K562 (cell line): ENCODE data around the gene CALM3. TPM values are rescaled to one million over a fixed set of nuclear protein-coding genes. Genes with fewer than 3 reads are reported as not detected.

ENCODE experiments used
- ATF4 ChIP-seq: fragments of 450-650 bp; formaldehyde crosslinking; IDR thresholded peaks from 2 replicates; pipeline ENCODE4 v1.4.0; 2022; ENCODE audit warnings: mild to moderate bottlenecking, moderate library complexity
- EP300 ChIP-seq: IDR thresholded peaks from 2 replicates; pipeline ENCODE4 v1.6.1; 2012; ENCODE audit warnings: low read length, improper control_type of control experiment
- FOXK1 ChIP-seq: sonication (generic); formaldehyde crosslinking; IDR thresholded peaks from 2 replicates; pipeline ENCODE4 v1.8.0; 2022; ENCODE audit warnings: missing genetic modification reagents, mild to moderate bottlenecking, borderline replicate concordance
- HCFC1 ChIP-seq: IDR thresholded peaks from 2 replicates; pipeline ENCODE4 v1.6.1; 2012; ENCODE audit warnings: low read depth, low read length, improper control_type of control experiment
- IRF2 ChIP-seq: sonication (generic); formaldehyde crosslinking; IDR thresholded peaks from 2 replicates; pipeline ENCODE4 v1.8.1; 2022; ENCODE audit warnings: mild to moderate bottlenecking, missing genetic modification reagents
- POLR3G ChIP-seq: IDR thresholded peaks from 2 replicates; pipeline ENCODE4 v1.6.1; 2011; ENCODE audit not compliant: insufficient read length, insufficient replicate concordance; ENCODE audit errors: extremely low read depth
- RBFOX2 ChIP-seq: fragments of 200-400 bp; formaldehyde crosslinking; IDR thresholded peaks from 2 replicates; pipeline ENCODE4 v1.6.1; 2017; ENCODE audit warnings: low read depth, mild to moderate bottlenecking, low read length, moderate library complexity
- SMARCE1 ChIP-seq: fragments of 450-650 bp; IDR thresholded peaks from 2 replicates; pipeline ENCODE4 v1.7.1; 2016; ENCODE audit warnings: mild to moderate bottlenecking
- SREBF2 ChIP-seq: sonication (generic); formaldehyde crosslinking; IDR thresholded peaks from 2 replicates; pipeline ENCODE4 v1.4.0; 2020; ENCODE audit warnings: mild to moderate bottlenecking, missing genetic modification reagents
- STAT5A ChIP-seq: IDR thresholded peaks from 2 replicates; pipeline ENCODE4 v1.6.1; 2012; ENCODE audit warnings: low read length, inconsistent platforms, borderline replicate concordance
- TCF3 ChIP-seq: sonication (generic); formaldehyde crosslinking; IDR thresholded peaks from 2 replicates; pipeline ENCODE4 v1.4.0; 2020; ENCODE audit warnings: mild to moderate bottlenecking, missing genetic modification reagents
- THAP7 ChIP-seq: fragments of 250-450 bp; sonication (Bioruptor Pico); IDR thresholded peaks from 2 replicates; pipeline ENCODE4 v1.5.0; 2021
- ZBTB11 ChIP-seq, 3 experiments: fragments of 200-800 bp in 1 of 3; fragments of 250-450 bp in 1 of 3; fragments of 450-650 bp in 1 of 3; sonication (Bioruptor Pico) in 1 of 3; sonication (Bioruptor generic) in 1 of 3; formaldehyde crosslinking in 1 of 3; IDR thresholded peaks; 2 replicates each; pipeline versions ENCODE4 v1.6.1 to v1.8.0; 2016 to 2022; ENCODE audit warnings: mild to moderate bottlenecking in 2 of 3, missing genetic modification characterization in 2 of 3, missing compliant biosample characterization in 1 of 3, moderate library complexity in 1 of 3
- ZBTB17 ChIP-seq: fragments of 450-650 bp; formaldehyde crosslinking; IDR thresholded peaks from 2 replicates; pipeline ENCODE4 v1.4.0; 2020; ENCODE audit warnings: mild to moderate bottlenecking
- ZNF407 ChIP-seq: fragments of 450-650 bp; IDR thresholded peaks from 2 replicates; pipeline ENCODE4 v1.6.1; 2016; ENCODE audit warnings: low read depth
- ZNF780A ChIP-seq: fragments of 250-450 bp; sonication (Bioruptor Pico); IDR thresholded peaks from 2 replicates; pipeline ENCODE4 v1.5.0; 2021; ENCODE audit warnings: mild to moderate bottlenecking
- polyA plus RNA-seq, 8 experiments: library from polyadenylated mRNA; depleted of rRNA in 4 of 8; stranded (reverse) in 5 of 8; unstranded in 3 of 8; fragments of >200 nt; fragmentation: Nextera tagmentation in 2 of 8; fragmentation: Illumina TruSeq in 1 of 8; extraction: Ambion mirVana in 2 of 8; extraction: Trizol in 1 of 8; gene quantifications; 2 replicates each; pipeline versions ENCODE4 v1.2.1 to v1.2.3, GENCODE V29; 2011 to 2014; ENCODE audit warnings: inconsistent platforms in 1 of 8, missing spikeins in 1 of 8
- total RNA-seq, 7 experiments: library from RNA; depleted of rRNA in 6 of 7; stranded (reverse); fragments of >200 nt in 6 of 7; fragmentation: Illumina TruSeq in 2 of 7; extraction: Trizol in 2 of 7; gene quantifications; 2 replicates each; pipeline versions ENCODE4 v1.2.1 to v1.2.3, GENCODE V29; 2011 to 2021; ENCODE audit warnings: low replicate concordance in 1 of 7

The CALM3 gene
- total and polyA plus RNA-seq, 9 of the 15 experiments (the other 6 are each of a cell fraction or from before 2014, with no cell fraction given): 34.6 to 350 (median 156) TPM

GRCh38 chr19:46629546-46630025 lies 28.5 kb downstream of the CALM3 start (continued):
- TF ChIP-seq ZNF407 (no peak), ZBTB17 (no peak), ATF4 (CRISPR knock-in tag) (no peak), STAT5A (no peak), ZBTB11 (CRISPR knock-in tag; IDR thresholded peaks at IDR 0.05) (no peak), RBFOX2 (peak; percentile 42; the same call in 1 of the 2 replicates), TCF3 (CRISPR knock-in tag) (peak; percentile 86), POLR3G (no peak), IRF2 (no peak), HCFC1 (no peak), ZNF780A (CRISPR knock-in tag) (no peak), THAP7 (CRISPR knock-in tag) (no peak), FOXK1 (CRISPR knock-in tag) (no peak), EP300 (0 out of 2 replicates have a peak, but pooled peaks have one; percentile 14), SMARCE1 (no peak), SREBF2 (CRISPR knock-in tag) (no peak)
